ENCODE results near the gene TCTN1. TPM values are rescaled to one million over a fixed set of nuclear protein-coding genes. Genes with fewer than 3 reads are reported as not detected.

Gene TCTN1
- total and polyA plus RNA-seq, 2 of the 13 experiments (the other 11 are each of a cell fraction or from before 2014, with no cell fraction given), result 13.6 to 16.0 TPM

DNA sequence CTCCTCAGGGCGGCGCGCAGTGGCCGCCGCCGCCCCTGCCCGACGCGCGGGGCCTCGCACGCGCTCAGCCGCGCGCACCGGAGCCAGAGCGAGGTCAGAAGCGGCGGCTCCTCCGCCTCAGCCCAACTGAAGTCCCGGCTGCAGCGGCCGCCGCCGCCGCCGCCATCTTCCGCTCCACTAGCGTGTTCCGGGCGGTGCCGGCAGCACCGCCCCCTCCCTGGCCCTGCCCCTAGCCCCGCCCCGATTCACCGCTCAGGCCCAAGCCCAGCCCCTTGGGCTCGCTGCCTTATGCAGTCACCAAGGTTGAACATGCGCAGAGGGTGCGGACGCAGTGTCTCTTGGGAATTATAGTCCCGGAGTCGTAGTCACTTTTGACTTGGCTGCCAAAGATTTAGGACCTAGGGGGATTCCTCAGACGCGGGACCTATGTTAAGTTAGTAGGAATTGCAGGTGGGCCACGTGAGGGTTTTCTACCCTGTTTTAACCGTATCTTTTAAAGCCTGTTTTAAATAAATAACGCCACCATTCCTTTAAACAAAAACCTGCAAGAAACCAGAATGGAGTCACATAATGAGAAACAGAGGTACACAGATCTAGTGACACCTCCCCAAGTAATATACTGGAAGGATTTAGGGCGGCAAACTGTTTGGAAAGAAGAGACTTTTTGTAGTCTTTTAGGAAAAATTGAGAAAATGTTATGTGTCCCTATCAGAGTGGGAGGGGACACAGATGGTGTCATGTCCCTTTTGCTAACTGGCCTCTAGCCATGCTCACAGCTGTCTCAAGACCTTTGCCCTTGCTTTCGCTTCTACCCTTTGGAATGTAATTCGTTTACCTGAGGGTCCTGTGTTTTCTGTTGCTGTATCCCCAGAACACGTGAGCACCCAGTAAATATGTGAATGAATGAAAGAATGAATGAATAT lies 30.5 kb upstream of the TCTN1 start, which contains the start of gene PPTC7 (continued):
- TF ChIP-seq TRIM22 (IDR thresholded peaks at IDR 0.05) (no peak), SIN3B (IDR thresholded peaks at IDR 0.05; ENCODE audit: low read length) (no peak), SRF (IDR thresholded peaks at IDR 0.05; ENCODE audit: low read depth, low read length) (peak; percentile 80; the same call in 1 of the 2 replicates), NR2F1 (CRISPR knock-in tag; IDR thresholded peaks at IDR 0.05) (peak; percentile 66 to 71; a peak in 3 of 4 replicates), ZKSCAN8 (CRISPR knock-in tag; IDR thresholded peaks at IDR 0.05; ENCODE audit: borderline replicate concordance) (no peak), GMEB2 (CRISPR knock-in tag; IDR thresholded peaks at IDR 0.05; ENCODE audit: low read depth) (no peak), RARA (CRISPR knock-in tag; IDR thresholded peaks at IDR 0.05) (no peak), REPIN1 (CRISPR knock-in tag; IDR thresholded peaks at IDR 0.05; ENCODE audit: borderline replicate concordance, low read depth) (0 out of 2 replicates have a peak, but pooled peaks have one; percentile 3), CENPT (CRISPR knock-in tag; IDR thresholded peaks at IDR 0.05; ENCODE audit: low read depth) (no peak), ZNF790 (CRISPR knock-in tag; IDR thresholded peaks at IDR 0.05; ENCODE audit: borderline replicate concordance) (no peak), ERF (CRISPR knock-in tag; IDR thresholded peaks at IDR 0.05) (no peak), KLF6 (CRISPR knock-in tag; IDR thresholded peaks at IDR 0.05) (no peak), ZNF225 (CRISPR knock-in tag; IDR thresholded peaks at IDR 0.05) (no peak), BRCA1 (CRISPR knock-in tag; IDR thresholded peaks at IDR 0.05) (no peak), PATZ1 (CRISPR knock-in tag; IDR thresholded peaks at IDR 0.05) (peak; percentile 44), AHDC1 (CRISPR knock-in tag; IDR thresholded peaks at IDR 0.05; ENCODE audit: borderline replicate concordance) (0 out of 2 replicates have a peak, but pooled peaks have one; percentile 23)
- TF ChIP-seq, protein P1, sequence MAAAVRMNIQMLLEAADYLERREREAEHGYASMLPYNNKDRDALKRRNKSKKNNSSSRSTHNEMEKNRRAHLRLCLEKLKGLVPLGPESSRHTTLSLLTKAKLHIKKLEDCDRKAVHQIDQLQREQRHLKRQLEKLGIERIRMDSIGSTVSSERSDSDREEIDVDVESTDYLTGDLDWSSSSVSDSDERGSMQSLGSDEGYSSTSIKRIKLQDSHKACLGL (CRISPR knock-in tag; IDR thresholded peaks at IDR 0.05), result no peak
